ENCODE measurements around the gene IVL.

IVL gene

DNA sequence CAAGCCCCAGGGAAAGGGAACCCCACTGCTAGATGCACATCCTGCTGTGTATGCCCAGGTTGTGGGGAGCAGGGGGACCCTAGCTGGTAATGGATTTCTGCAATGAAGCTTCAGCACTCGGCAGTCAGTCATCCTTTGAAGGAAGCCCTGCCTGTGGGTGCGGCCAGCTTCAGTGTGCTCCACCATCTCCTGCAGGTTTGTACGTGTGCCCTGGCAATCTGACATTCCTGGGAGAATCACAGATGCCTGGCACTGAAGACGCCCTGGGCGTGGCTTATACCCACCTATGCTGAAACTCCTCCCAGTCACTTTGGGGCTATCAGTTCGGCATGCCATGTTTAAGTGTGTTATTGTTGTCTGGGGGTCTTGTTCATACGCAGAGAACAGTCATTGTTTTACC is 45.4 kb downstream of the IVL start:
- no peak for DNase-seq

GRCh38 chr1:152954436-152954835 is 46.1 kb downstream of the IVL start:
- DNase-seq: no peak

GRCh38 chr1:152957561-152957960 is 49.2 kb downstream of the IVL start:
- no peak for DNase-seq

- no peak for DNase-seq
Observed at GRCh38 chr1:152959273-152959672, 50.9 kb downstream of the IVL start.

- DNase-seq: no peak
Observed at GRCh38 chr1:152959801-152960451, 51.6 kb downstream of the IVL start.

DNA sequence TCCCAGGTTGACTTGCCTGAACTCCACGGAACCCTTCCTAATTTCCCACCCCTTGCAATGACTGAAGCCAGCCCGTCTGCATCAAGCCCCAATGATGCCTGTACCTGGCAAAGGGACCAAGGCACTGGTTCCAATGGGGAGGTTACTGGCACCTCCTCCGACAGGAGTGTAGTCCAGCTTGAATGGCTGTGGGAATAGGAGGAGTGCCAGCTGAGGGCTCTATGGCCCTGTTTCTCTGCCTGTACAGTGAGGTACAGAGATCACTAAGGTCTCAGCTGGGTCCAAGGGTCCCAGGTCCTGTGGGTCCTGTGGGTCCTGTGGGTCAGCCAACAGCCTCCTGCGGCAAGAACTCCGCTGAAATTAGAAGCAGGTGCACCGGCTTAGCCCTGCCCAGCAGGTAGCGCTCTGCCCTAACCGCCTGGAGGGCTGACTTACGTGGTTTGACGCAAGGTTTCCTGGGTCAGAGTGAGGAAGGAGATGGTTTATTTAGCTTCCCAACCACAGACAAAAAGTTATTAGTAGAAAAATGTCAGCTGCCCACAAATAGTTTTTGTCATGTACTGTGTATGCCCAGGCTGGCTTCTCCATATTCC is 52.2 kb downstream of the IVL start:
- DNase-seq: no peak
